CD4-positive, alpha-beta T cell treated with Interleukin-1 beta for 1 hour (primary cell): ENCODE results near the gene GNL2.

ENCODE experiments used
- DNase-seq, 2 donors: peaks; one replicate each; pipeline ENCODE4 v3.0.0-alpha.2; 2020 to 2022

GNL2 gene

GRCh38 chr1:37595440-37596181 lies at the start of gene GNL2:
GNL2 (minus strand) TSS chr1:37595937; CDS start chr1:37595822, 115 bp downstream.
- DNase-seq, result peak; percentile 97 to 98

- no peak for DNase-seq
Measured at GRCh38 chr1:37641059-37641458, 45.3 kb upstream of the GNL2 start.

GRCh38 chr1:37636435-37636834 lies 40.7 kb upstream of the GNL2 start:
- DNase-seq, result no peak

- DNase-seq, result no peak
Measured at GRCh38 chr1:37634992-37635902, 39.5 kb upstream of the GNL2 start.

- DNase-seq, result no peak
Measured at GRCh38 chr1:37634244-37634991, 38.7 kb upstream of the GNL2 start, which contains the start of gene RSPO1. RSPO1 (minus strand) TSS chr1:37634892; CDS start chr1:37629661, 5,231 bp downstream.

- DNase-seq, result no peak
Measured at GRCh38 chr1:37633938-37634243, 38.2 kb upstream of the GNL2 start.

- no peak for DNase-seq
Measured at GRCh38 chr1:37633040-37633937, 37.6 kb upstream of the GNL2 start.

- no peak for DNase-seq
Measured at GRCh38 chr1:37631036-37631435, 35.3 kb upstream of the GNL2 start.

- no peak for DNase-seq
Measured at GRCh38 chr1:37630426-37631028, 34.8 kb upstream of the GNL2 start.

GRCh38 chr1:37629726-37630425 lies 34.1 kb upstream of the GNL2 start:
- no peak for DNase-seq

GRCh38 chr1:37629008-37629407 lies 33.3 kb upstream of the GNL2 start:
- DNase-seq, result no peak

- no peak for DNase-seq
Measured at GRCh38 chr1:37628026-37628556, 32.4 kb upstream of the GNL2 start.

- no peak for DNase-seq
Measured at GRCh38 chr1:37622131-37622530, 26.4 kb upstream of the GNL2 start.

GRCh38 chr1:37621326-37621870 lies 25.7 kb upstream of the GNL2 start:
- DNase-seq, result no peak

- no peak for DNase-seq
Measured at GRCh38 chr1:37620707-37621106, 25.0 kb upstream of the GNL2 start.

- no peak for DNase-seq
Measured at GRCh38 chr1:37616330-37616729, 20.6 kb upstream of the GNL2 start.

- DNase-seq, result no peak
Measured at GRCh38 chr1:37614105-37614504, 18.4 kb upstream of the GNL2 start.

GRCh38 chr1:37612186-37612585 lies 16.4 kb upstream of the GNL2 start:
- DNase-seq, result no peak

- no peak for DNase-seq
Measured at GRCh38 chr1:37609994-37610393, 14.3 kb upstream of the GNL2 start.

- DNase-seq, result no peak
Measured at GRCh38 chr1:37609002-37609401, 13.3 kb upstream of the GNL2 start.
